Measurements from ENCODE around the gene PPP1R17.

Gene PPP1R17

GRCh38 chr7:31687024-31687748, at the start of gene PPP1R17:
Gene PPP1R17, plus strand, starts transcription at chr7:31687215. Its CDS starts 5,227 bp downstream, at chr7:31692442.
- peak; percentile 35 for DNase-seq

GRCh38 chr7:31640381-31640780, 46.6 kb upstream of the PPP1R17 start:
- DNase-seq = no peak

- no peak for DNase-seq
These were observed 44.3 kb upstream of the PPP1R17 start for GRCh38 chr7:31642681-31643115.

GRCh38 chr7:31646942-31647341, 40.1 kb upstream of the PPP1R17 start:
- DNase-seq = no peak

GRCh38 chr7:31647511-31647910, 39.5 kb upstream of the PPP1R17 start:
- DNase-seq = no peak

- peak; percentile 12 for DNase-seq
These were observed 38.7 kb upstream of the PPP1R17 start for GRCh38 chr7:31648288-31648687.

- DNase-seq = no peak
These were observed 38.1 kb upstream of the PPP1R17 start for GRCh38 chr7:31648880-31649279.

GRCh38 chr7:31651234-31652062, 35.6 kb upstream of the PPP1R17 start:
- peak; percentile 14 for DNase-seq

GRCh38 chr7:31652063-31652326, 35.0 kb upstream of the PPP1R17 start:
- DNase-seq = no peak

- no peak for DNase-seq
These were observed 23.9 kb upstream of the PPP1R17 start for GRCh38 chr7:31663072-31663471.

GRCh38 chr7:31664890-31665289, 22.1 kb upstream of the PPP1R17 start:
- no peak for DNase-seq

- DNase-seq = no peak
These were observed 21.5 kb upstream of the PPP1R17 start for GRCh38 chr7:31665546-31665945.

GRCh38 chr7:31669461-31669860, 17.6 kb upstream of the PPP1R17 start:
- DNase-seq = no peak

- no peak for DNase-seq
These were observed 7.3 kb upstream of the PPP1R17 start for GRCh38 chr7:31679574-31680305.

- no peak for DNase-seq
These were observed 3.4 kb upstream of the PPP1R17 start for GRCh38 chr7:31683445-31684225.

- no peak for DNase-seq
These were observed 1.4 kb downstream of the PPP1R17 start for GRCh38 chr7:31688372-31688771.

GRCh38 chr7:31688996-31689395, 2.0 kb downstream of the PPP1R17 start:
- no peak for DNase-seq

GRCh38 chr7:31690935-31691334, 3.9 kb downstream of the PPP1R17 start:
- no peak for DNase-seq

- no peak for DNase-seq
These were observed 5.4 kb downstream of the PPP1R17 start for GRCh38 chr7:31692451-31692850.

GRCh38 chr7:31692871-31693270, 5.9 kb downstream of the PPP1R17 start:
- no peak for DNase-seq

- no peak for DNase-seq
These were observed 9.0 kb downstream of the PPP1R17 start for GRCh38 chr7:31695859-31696614.

GRCh38 chr7:31699050-31699449, 12.0 kb downstream of the PPP1R17 start:
- DNase-seq = no peak
